ENCODE measurements around the gene STK39.

STK39 gene

GRCh38 chr2:168158586-168158985, 88.8 kb downstream of the STK39 start:
- no peak for DNase-seq (ENCODE audit: low read depth)

DNA sequence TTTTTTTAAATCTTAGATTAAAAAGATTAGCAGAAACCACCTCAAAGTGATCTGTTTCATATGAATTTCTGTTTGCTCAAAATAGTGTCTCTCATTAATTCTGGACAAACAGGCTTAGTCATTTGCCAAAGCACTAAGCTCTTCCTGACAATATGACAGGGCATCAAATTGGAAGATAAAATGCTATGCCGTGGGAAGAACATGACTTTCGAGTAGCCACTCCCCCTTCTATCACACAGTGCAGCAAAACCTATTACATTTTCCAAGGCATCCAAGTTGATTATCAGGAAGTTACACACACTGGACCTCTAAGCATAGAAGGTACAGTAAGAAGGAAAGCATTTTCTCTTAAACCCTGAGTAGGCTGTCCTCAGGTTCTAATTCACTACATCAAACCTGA, 89.5 kb downstream of the STK39 start:
- DNase-seq (ENCODE audit: low read depth), result no peak

- DNase-seq (ENCODE audit: low read depth), result no peak
Observed at GRCh38 chr2:168157070-168157469, 90.3 kb downstream of the STK39 start.

GRCh38 chr2:168156661-168157060, 90.7 kb downstream of the STK39 start:
- DNase-seq (ENCODE audit: low read depth), result no peak

- DNase-seq (ENCODE audit: low read depth), result no peak
Observed at GRCh38 chr2:168155680-168156079, 91.7 kb downstream of the STK39 start.

GRCh38 chr2:168155046-168155445, 92.3 kb downstream of the STK39 start:
- DNase-seq (ENCODE audit: low read depth), result no peak

DNA sequence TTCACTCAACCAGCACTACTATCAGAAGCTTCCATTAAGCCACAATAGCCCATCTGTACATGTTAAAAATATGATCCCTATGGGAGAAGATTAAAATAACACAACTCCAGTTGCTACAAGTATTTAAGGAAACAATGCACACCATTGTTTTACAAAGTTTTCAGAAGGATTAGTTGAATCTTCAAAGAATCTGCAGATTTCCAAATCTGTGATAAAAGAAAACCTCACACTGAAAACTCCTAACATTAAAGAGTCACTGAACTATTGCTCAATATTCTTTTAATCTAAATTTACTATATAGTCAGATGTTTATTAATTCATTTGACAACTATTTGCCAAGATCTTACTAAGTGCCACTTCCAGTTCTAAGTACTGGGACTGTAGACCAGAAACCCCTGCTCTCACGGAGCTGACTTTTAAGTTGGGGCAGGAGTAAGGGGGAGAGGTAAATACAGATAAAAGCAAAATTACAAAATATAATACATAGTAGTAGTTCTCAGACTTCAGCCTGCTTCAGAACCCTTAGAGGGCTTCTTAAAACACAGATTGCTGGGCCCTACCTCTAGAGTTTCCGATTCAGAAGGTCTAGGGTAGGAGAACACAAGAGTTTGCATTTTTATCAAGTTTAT, 94.4 kb downstream of the STK39 start:
- no peak for DNase-seq (ENCODE audit: low read depth)

DNA sequence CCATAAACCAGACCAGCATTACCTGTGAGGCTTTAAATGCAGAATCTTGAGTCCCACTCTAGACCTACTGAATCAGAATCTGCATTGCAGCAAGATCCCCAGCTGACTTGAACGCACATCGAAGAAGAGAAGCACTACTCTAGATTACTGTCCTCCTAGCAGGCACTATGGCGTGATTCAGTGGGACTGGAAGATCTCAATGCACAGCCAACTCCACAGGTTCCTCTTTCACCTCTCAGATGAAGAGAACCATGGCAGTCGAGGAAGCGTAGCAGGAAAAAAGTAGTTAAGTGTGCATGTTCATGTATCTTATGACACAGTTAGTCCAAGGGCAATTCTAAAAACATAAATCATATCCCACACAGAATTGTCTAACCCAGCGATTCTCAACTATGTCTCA, 97.4 kb downstream of the STK39 start:
- DNase-seq (ENCODE audit: low read depth), result no peak

DNA sequence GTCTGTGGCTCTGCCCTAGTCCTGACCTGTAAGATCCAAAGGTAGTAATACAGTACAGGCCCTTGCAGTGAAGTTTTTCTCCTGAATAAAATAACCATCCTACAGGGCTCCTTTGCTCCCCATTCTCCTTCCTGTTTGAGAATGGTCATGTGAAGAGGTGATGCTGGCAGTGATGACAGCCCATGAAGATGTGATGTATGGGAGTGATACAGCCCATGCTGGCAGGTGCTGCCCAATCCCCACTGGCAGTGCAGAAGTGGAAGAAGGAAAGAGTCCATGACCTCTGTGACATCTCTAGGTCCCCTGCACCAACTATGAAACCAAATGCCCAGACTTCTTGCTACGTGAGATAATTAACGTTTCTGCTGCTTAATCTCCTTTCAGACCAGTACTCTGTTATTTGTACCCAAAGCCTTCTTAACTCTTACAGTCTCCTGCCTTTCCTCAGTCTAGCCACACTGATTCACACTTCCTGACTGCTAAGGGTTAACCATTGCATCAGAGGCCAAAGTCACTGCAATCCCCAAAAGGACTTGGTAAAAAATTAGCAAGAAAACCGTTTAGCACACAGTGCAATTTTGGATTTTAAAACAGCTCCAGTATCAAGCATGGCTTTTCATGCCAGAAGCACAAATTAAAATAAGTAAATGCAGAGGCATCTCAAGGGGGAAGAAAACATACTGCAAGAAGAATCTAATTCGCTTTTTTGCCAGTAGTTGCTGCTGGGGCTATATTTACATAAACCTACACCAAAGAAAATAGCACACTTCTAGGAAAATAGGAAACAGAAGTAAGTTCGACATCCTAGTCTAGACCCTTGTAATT, 98.0 kb downstream of the STK39 start:
- no peak for DNase-seq (ENCODE audit: low read depth)

DNA sequence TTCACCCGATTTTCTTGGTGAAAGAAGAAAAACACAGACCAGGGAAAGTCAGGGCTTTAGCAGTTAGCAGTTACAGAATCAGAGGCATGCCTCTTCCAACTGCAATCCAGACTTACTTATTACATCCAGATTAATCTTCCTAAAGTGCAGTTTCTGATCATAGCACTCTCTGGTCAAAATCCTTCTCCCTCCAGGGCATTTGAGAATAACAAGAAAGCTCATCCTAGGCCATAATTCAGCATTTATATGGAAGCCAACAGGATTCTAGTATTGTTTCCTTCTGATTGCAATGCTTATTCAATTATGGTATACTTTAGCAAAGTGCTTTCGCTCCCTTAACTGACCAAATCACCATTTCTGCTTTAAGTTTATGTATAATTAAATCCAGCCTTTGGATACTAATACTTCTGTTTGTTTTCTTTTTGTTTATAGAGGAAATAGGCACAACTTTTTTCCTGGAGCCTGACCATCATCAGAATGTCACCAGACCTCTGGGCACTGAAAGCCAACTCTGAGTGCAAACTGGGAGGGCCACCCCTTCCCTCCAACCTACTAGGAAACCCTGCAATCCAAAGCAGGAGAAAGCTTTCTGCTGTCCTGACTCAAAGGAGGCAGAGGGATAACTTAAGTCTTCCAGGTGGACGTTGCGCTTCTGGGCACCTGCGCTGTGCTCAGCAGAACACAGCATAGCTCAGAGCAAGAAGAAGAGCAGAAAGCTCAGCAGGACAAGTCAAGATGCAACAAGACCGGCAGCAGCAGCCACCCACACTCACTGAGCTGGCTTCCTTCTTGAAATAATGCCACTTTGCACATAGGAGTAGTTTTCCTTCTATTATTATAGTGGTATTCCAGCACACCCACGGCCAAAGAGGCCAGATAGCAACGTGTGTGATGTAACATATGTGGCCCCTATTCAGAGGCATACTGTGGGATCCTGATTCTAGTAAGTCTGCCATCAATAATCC, 99.3 kb downstream of the STK39 start:
- no peak for DNase-seq (ENCODE audit: low read depth)

- no peak for DNase-seq (ENCODE audit: low read depth)
Observed at GRCh38 chr2:168146892-168147810, 100.2 kb downstream of the STK39 start.

DNA sequence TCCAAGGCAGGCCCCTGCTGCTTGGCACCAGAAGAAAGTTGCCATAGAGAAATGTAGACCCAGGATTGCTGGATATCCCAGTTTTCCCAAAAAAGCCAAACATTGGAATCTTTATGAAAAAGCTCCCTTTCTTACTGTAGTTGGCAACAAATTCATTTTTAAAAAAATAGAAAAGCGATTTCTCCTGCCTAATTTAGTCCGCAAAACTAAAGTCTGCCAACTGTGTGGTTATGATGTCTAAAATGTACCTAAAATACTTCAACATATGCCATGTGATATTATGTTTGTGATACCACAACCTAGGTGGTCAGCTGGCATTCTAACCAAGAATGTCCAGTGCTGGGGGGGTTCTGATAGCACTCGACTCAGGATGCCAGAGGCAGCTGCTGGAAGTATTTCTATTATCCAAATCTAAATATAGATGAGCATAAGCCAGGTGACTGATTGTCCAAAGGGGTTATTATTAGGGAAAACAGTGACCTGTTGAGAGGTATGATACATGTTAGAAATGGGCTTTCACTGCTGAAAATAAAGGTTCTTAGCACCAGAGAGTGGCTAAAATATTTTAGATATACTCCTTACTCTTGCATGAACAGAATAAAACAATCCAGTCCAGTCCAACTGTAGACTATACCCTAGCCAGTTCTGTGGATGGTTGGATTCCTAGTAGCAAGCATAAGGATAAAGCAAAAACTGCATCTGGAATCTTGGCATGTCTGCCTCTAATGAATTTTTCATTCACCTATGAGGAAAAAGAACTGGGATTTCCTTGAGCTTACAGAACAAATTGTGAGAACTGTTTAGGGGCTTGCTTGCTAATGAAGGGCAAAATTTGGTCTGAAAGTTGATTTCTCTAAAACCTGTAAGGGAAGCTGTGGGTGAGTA, 101.7 kb downstream of the STK39 start:
- no peak for DNase-seq (ENCODE audit: low read depth)

- DNase-seq (ENCODE audit: low read depth), result no peak
Observed at GRCh38 chr2:168145011-168145410, 102.4 kb downstream of the STK39 start.

GRCh38 chr2:168143813-168144212, 103.6 kb downstream of the STK39 start:
- DNase-seq (ENCODE audit: low read depth), result no peak

DNA sequence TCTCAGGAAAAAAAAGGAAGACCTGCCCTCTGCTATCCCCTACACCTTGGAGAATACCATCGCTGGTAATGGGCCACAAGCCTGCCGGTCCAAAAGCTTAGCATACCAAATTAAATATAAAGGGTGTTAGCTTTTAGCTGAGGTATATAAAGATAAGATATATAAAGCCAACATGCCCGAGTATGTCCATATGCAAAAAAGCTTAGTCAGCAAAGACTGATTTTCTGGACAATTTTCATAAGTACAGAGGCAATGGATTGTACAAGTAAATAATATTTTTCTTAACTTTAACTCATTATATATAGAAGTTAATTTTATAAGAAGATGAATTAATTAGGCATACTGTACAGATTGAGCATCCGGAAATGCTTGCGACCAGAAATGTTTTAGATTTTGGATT, 106.5 kb downstream of the STK39 start:
- no peak for DNase-seq (ENCODE audit: low read depth)

- DNase-seq (ENCODE audit: low read depth), result no peak
Observed at GRCh38 chr2:168139852-168140251, 107.5 kb downstream of the STK39 start.

DNA sequence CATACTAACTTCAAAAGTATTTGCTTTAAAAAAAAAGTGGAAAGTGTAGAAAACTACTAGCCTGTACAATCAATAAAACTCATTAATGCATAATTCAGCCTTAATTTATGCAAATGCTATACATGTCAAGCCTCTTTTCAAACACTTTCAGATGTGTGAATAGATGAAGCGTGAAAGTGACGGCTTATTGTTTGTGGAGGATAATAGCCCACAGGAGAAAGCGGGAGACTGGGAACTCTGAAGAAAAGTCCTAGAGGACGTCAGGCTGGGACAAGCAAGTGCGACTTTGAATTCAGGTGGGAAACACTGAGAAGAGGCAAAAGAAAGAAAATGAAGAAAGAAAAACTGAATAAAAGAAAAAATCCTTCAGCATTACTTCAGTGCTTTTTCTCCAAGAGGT, 108.5 kb downstream of the STK39 start:
- DNase-seq (ENCODE audit: low read depth), result no peak

GRCh38 chr2:168138374-168138773, 109.0 kb downstream of the STK39 start:
- DNase-seq (ENCODE audit: low read depth), result no peak

GRCh38 chr2:168137510-168138180, 109.8 kb downstream of the STK39 start:
- DNase-seq (ENCODE audit: low read depth), result no peak

Measured in T follicular helper cell (primary cell).